ENCODE data around the gene RNF208. TPM values are rescaled to one million over a fixed set of nuclear protein-coding genes. Genes with fewer than 3 reads are reported as not detected.

Gene RNF208
- total and polyA plus RNA-seq, 9 of the 15 experiments (the other 6 are each of a cell fraction or from before 2014, with no cell fraction given) = 0.15 to 6.9 (median 0.50) TPM; not detected in 2

DNA sequence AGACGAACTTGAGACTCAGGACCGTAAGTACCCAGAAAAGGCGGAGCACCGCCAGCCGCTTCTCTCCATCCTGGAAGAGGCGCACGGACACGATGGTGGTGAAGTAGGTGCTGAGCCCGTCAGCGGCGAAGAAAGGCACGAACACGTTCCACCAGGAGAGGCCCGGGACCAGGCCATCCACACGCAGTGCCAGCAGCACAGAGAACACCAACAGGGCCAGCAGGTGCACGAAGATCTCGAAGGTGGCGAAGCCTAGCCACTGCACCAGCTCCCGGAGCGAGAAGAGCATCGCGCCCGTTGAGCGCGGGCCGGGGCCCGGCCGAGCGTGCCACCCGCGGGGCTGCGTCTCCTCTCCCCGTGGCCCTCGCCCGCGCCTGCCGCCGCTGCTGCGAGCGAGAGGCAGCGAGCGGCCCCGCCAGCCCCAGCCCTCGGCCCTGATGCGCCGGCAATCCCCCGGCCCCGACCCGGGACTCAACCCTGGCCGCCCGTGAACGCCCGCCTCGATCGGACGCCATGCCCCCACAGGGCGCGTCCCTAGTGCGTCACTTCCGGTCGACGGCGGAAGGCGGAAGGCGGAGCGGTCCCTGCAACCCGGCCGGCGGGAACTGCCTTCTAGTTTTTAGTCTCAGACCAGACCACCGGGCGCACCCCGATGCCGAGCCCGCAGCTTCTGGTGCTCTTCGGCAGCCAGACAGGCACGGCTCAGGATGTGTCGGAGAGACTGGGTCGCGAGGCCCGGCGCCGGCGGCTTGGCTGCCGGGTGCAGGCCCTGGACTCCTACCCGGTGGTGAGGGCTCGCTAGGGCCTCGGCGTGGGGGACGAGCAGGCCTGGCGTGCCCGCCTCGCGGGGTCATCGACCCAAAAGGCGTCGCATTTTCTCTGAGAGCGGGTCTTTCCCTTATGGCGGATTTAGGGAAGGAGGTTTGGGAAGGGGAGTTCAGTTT, 16.6 kb downstream of the RNF208 start, which contains the start of the genes NDOR1 and TMEM203 (continued):
- TF ChIP-seq, protein P1, sequence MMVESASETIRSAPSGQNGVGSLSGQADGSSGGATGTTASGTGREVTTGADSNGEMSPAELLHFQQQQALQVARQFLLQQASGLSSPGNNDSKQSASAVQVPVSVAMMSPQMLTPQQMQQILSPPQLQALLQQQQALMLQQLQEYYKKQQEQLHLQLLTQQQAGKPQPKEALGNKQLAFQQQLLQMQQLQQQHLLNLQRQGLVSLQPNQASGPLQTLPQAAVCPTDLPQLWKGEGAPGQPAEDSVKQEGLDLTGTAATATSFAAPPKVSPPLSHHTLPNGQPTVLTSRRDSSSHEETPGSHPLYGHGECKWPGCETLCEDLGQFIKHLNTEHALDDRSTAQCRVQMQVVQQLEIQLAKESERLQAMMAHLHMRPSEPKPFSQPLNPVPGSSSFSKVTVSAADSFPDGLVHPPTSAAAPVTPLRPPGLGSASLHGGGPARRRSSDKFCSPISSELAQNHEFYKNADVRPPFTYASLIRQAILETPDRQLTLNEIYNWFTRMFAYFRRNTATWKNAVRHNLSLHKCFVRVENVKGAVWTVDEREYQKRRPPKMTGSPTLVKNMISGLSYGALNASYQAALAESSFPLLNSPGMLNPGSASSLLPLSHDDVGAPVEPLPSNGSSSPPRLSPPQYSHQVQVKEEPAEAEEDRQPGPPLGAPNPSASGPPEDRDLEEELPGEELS (CRISPR knock-in tag; IDR thresholded peaks at IDR 0.05; ENCODE audit: borderline replicate concordance) = peak; percentile 45; the same call in 1 of the 2 replicates
- TF ChIP-seq, protein P2, sequence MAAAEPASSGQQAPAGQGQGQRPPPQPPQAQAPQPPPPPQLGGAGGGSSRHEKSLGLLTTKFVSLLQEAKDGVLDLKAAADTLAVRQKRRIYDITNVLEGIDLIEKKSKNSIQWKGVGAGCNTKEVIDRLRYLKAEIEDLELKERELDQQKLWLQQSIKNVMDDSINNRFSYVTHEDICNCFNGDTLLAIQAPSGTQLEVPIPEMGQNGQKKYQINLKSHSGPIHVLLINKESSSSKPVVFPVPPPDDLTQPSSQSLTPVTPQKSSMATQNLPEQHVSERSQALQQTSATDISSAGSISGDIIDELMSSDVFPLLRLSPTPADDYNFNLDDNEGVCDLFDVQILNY (CRISPR knock-in tag; IDR thresholded peaks at IDR 0.05) = no peak
- TF ChIP-seq YY1 (IDR thresholded peaks at IDR 0.05; ENCODE audit: borderline replicate concordance in 1 of 3, control insufficient read depth in 1 of 3, extremely low read depth in 1 of 3, insufficient read depth in 3 of 3, insufficient read length in 1 of 3, insufficient replicate concordance in 2 of 3, low read depth in 1 of 3, low read length in 2 of 3) (peak; percentile 66 to 96 (median 93)), XRCC5 (IDR thresholded peaks at IDR 0.05; ENCODE audit: low read depth, low read length) (peak; percentile 25; the same call in 1 of the 2 replicates), ZNF696 (CRISPR knock-in tag; conservative IDR thresholded peaks at IDR 0.05) (no peak), NR2C2 (CRISPR knock-in tag; IDR thresholded peaks at IDR 0.05) (0 out of 2 replicates have a peak, but pooled peaks have one; percentile 27), NR2C2 (tag; IDR thresholded peaks at IDR 0.05) (peak; percentile 73; the same call in 1 of the 2 replicates), ATF1 (CRISPR knock-in tag; IDR thresholded peaks at IDR 0.05) (peak; percentile 94), ATF1 (tag; IDR thresholded peaks at IDR 0.05) (peak; percentile 98), CXXC5 (CRISPR knock-in tag; IDR thresholded peaks at IDR 0.05) (peak; percentile 82), KLF1 (tag; IDR thresholded peaks at IDR 0.05) (peak; percentile 76), HNRNPLL (IDR thresholded peaks at IDR 0.05; ENCODE audit: low read depth, low read length, poor library complexity, severe bottlenecking) (no peak), SUPT5H (IDR thresholded peaks at IDR 0.05) (peak; percentile 77), L3MBTL2 (IDR thresholded peaks at IDR 0.05) (no peak), EGR1 (conservative IDR thresholded peaks at IDR 0.05) (0 out of 2 replicates have a peak, but pooled peaks have one; percentile 32), PCBP1 (IDR thresholded peaks at IDR 0.05; ENCODE audit: low read depth, low read length, poor library complexity, severe bottlenecking) (peak; percentile 79), HDAC2 (IDR thresholded peaks at IDR 0.05) (peak; percentile 65; the same call in 1 of the 2 replicates)
- TF ChIP-seq, protein P3, sequence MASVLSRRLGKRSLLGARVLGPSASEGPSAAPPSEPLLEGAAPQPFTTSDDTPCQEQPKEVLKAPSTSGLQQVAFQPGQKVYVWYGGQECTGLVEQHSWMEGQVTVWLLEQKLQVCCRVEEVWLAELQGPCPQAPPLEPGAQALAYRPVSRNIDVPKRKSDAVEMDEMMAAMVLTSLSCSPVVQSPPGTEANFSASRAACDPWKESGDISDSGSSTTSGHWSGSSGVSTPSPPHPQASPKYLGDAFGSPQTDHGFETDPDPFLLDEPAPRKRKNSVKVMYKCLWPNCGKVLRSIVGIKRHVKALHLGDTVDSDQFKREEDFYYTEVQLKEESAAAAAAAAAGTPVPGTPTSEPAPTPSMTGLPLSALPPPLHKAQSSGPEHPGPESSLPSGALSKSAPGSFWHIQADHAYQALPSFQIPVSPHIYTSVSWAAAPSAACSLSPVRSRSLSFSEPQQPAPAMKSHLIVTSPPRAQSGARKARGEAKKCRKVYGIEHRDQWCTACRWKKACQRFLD (CRISPR knock-in tag; IDR thresholded peaks at IDR 0.05) = peak; percentile 80; the same call in 1 of the 2 replicates
- TF ChIP-seq, protein P4, sequence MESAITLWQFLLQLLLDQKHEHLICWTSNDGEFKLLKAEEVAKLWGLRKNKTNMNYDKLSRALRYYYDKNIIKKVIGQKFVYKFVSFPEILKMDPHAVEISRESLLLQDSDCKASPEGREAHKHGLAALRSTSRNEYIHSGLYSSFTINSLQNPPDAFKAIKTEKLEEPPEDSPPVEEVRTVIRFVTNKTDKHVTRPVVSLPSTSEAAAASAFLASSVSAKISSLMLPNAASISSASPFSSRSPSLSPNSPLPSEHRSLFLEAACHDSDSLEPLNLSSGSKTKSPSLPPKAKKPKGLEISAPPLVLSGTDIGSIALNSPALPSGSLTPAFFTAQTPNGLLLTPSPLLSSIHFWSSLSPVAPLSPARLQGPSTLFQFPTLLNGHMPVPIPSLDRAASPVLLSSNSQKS (CRISPR knock-in tag; IDR thresholded peaks at IDR 0.05) = no peak

Measured in K562 (cell line).